SU-DHL-6 (cell line): ENCODE data around the gene ZMIZ1.

Source experiments
- H2AFZ ChIP-seq: fragments of 200-600 bp; sonication (generic); 2 replicates; pipeline ENCODE4 v1.6.1; 2014; ENCODE audit warnings: low read depth, mild to moderate bottlenecking, moderate library complexity, mixed read lengths, antibody characterized with exemption, low read length; ENCODE audit not compliant: severe bottlenecking
- H3F3A ChIP-seq: fragments of 200-600 bp; shearing (Covaris generic); 2 replicates; pipeline ENCODE4 v1.6.0; 2016; ENCODE audit warnings: antibody characterized with exemption, mild to moderate bottlenecking; ENCODE audit not compliant: insufficient read depth
- H3K27ac ChIP-seq: fragments of 200-600 bp; sonication (generic); 2 replicates; pipeline ENCODE4 v1.5.1; 2016; ENCODE audit warnings: low read depth, mild to moderate bottlenecking, low read length, moderate library complexity, mixed read lengths
- H3K27me3 ChIP-seq: fragments of 200-600 bp; sonication (generic), shearing (Covaris generic); 2 replicates; pipeline ENCODE4 v1.6.0; 2014; ENCODE audit warnings: mild to moderate bottlenecking, low read length
- H3K36me3 ChIP-seq: fragments of 200-600 bp; sonication (generic); 2 replicates; pipeline ENCODE4 v1.6.1; 2014; ENCODE audit warnings: mild to moderate bottlenecking, low read length, mixed read lengths
- H3K4me2 ChIP-seq: fragments of 300-600, 200-600 bp; shearing (Covaris generic), sonication (generic); 2 replicates; pipeline ENCODE4 v1.6.0; 2014; ENCODE audit warnings: low read length, low read depth, mild to moderate bottlenecking; ENCODE audit not compliant: poor library complexity, severe bottlenecking
- H3K4me3 ChIP-seq: fragments of 200-600 bp; sonication (generic); 2 replicates; pipeline ENCODE4 v1.5.1; 2014; ENCODE audit warnings: antibody characterized with exemption, low read length, mild to moderate bottlenecking, mixed read lengths; ENCODE audit not compliant: insufficient read depth, poor library complexity, severe bottlenecking
- H3K79me2 ChIP-seq: fragments of 200-600 bp; sonication (generic); 2 replicates; pipeline ENCODE4 v1.6.1; 2014; ENCODE audit warnings: mild to moderate bottlenecking, low read length, moderate library complexity; ENCODE audit not compliant: insufficient read depth
- H3K9ac ChIP-seq: fragments of 200-600 bp; sonication (generic); 2 replicates; pipeline ENCODE4 v1.7.0; 2014; ENCODE audit warnings: mild to moderate bottlenecking, low read length
- H3K9me2 ChIP-seq: fragments of 200-600 bp; sonication (generic); replicated peaks from 2 replicates; pipeline ENCODE4 v1.6.1; 2014; ENCODE audit warnings: low read length; ENCODE audit not compliant: insufficient read depth
- H3K9me3 ChIP-seq: fragments of 200-600 bp; sonication (generic); 2 replicates; pipeline ENCODE4 v1.6.1; 2014; ENCODE audit warnings: low read length, mixed read lengths; ENCODE audit not compliant: insufficient read depth
- H4K20me1 ChIP-seq: fragments of 200-600 bp; sonication (generic); 2 replicates; pipeline ENCODE4 v1.6.1; 2014; ENCODE audit warnings: low read depth, mild to moderate bottlenecking, antibody characterized with exemption, low read length, moderate library complexity, mixed read lengths
- CTCF ChIP-seq: fragments of 200-600 bp; sonication (generic); IDR thresholded peaks from one replicate; pipeline ENCODE4 v1.5.1; 2017; ENCODE audit warnings: antibody characterized with exemption, mild to moderate bottlenecking, low read length, moderate library complexity; ENCODE audit not compliant: insufficient read depth, poor library complexity, severe bottlenecking
- EZH2phosphoT487 ChIP-seq: fragments of 200-600 bp; sonication (generic), shearing (Covaris generic); conservative IDR thresholded peaks from 2 replicates; pipeline ENCODE4 v1.6.1; 2018; ENCODE audit warnings: mild to moderate bottlenecking, antibody characterized with exemption, low read length, moderate library complexity, mixed read lengths

The ZMIZ1 gene

GRCh38 chr10:79313911-79314439 lies 245.2 kb downstream of the ZMIZ1 start:
- no peak overlapping the region for H3K9ac ChIP-seq
- H3K4me3 ChIP-seq, result no peak overlapping the region
- H3K79me2 ChIP-seq, result no peaks in the 10 kb centered on the region
- TF ChIP-seq CTCF, result no peak
- TF ChIP-seq EZH2phosphoT487, result no peak
- no peaks in the 10 kb centered on the region for H3K9me3 ChIP-seq
- no peaks in the 10 kb centered on the region for H3K9me2 ChIP-seq
- H3F3A ChIP-seq, result no peaks in the 10 kb centered on the region
- no peak overlapping the region for H2AFZ ChIP-seq
- H3K27ac ChIP-seq, result no peak overlapping the region
- no peak overlapping the region for H3K4me2 ChIP-seq
- no peaks in the 10 kb centered on the region for H3K36me3 ChIP-seq
- H4K20me1 ChIP-seq, result no peaks in the 10 kb centered on the region
- H3K27me3 ChIP-seq, result no peaks in the 10 kb centered on the region

DNA sequence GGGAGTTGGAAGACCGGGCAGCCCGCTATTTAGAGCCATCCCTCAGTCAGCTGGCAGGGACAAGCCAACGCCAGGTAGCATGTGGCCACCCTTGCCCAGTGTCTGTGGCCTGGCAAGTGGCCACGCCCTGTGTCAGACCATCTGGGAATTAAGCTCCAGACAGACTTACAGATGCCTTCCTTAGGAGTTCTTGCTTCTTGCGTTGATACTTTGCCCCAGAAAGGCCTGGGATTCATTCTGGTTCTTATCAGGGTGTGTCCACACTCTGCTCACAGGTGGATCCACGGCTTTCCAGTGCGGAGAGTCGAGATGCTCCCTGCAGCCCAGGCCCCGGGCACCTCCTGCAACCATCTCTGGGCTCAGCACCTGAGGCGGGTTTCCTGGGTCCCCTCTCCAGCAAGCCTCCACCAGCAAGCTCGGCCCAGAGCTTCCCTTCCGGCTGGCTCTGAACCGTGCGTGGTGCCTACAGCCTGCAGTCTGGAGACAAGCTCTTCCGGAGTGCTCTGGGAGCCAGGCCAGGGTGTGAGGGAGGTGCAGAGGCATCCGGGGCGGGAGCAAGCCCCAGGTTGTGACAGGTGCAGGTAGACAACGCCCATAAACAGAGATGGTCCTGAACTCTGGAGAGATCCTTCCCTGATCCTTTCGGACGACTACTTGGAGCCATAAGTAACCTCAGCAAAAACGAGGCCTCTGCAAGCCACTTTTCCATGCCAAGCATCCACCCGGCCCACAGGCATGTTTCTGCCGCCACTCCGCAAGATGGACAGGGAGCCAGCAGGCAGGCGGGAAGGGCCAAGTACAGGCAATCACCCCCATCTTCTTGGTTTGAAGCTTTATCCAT lies 246.2 kb downstream of the ZMIZ1 start:
- H3K27ac ChIP-seq, result no peak overlapping the region
- TF ChIP-seq CTCF, result no peak
- no peak for TF ChIP-seq EZH2phosphoT487
- H3K9me3 ChIP-seq, result no peaks in the 10 kb centered on the region
- no peaks in the 10 kb centered on the region for H3F3A ChIP-seq
- no peaks in the 10 kb centered on the region for H3K36me3 ChIP-seq
- no peak overlapping the region for H2AFZ ChIP-seq
- no peak overlapping the region for H3K4me2 ChIP-seq
- no peaks in the 10 kb centered on the region for H4K20me1 ChIP-seq
- H3K27me3 ChIP-seq, result no peaks in the 10 kb centered on the region
- H3K9ac ChIP-seq, result no peak overlapping the region
- no peak overlapping the region for H3K4me3 ChIP-seq
- H3K79me2 ChIP-seq, result no peaks in the 10 kb centered on the region
- no peaks in the 10 kb centered on the region for H3K9me2 ChIP-seq

DNA sequence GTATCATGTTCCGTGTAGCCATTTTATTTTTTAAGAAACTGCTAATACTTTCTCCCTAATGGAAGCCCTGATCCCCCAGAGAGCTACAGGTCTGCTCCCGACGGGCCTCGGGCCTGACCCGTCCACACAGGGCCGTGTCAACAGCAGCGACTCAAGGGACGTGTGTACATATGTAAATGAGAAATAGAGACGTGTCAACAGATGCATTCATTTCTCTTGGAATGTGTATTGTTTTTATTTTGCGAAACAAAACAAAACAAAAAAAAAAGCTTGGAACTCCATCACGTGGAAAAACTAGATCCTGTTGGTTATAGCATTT lies 246.8 kb downstream of the ZMIZ1 start:
- no peaks in the 10 kb centered on the region for H4K20me1 ChIP-seq
- H3K36me3 ChIP-seq, result no peaks in the 10 kb centered on the region
- no peak for TF ChIP-seq EZH2phosphoT487
- no peak for TF ChIP-seq CTCF
- H2AFZ ChIP-seq, result no peak overlapping the region
- no peaks in the 10 kb centered on the region for H3K79me2 ChIP-seq
- no peaks in the 10 kb centered on the region for H3K9me2 ChIP-seq
- no peak overlapping the region for H3K4me3 ChIP-seq
- no peak overlapping the region for H3K4me2 ChIP-seq
- no peaks in the 10 kb centered on the region for H3K9me3 ChIP-seq
- no peaks in the 10 kb centered on the region for H3K27me3 ChIP-seq
- H3F3A ChIP-seq, result no peaks in the 10 kb centered on the region
- H3K9ac ChIP-seq, result no peak overlapping the region
- no peak overlapping the region for H3K27ac ChIP-seq
